K562 (cell line): ENCODE measurements around the gene DTNBP1. TPM values are rescaled to one million over a fixed set of nuclear protein-coding genes. Genes with fewer than 3 reads are reported as not detected.

Experiments
- ATAC-seq: fragments of 200-7000 bp; cut with Tn5 transposase; 3 replicates; pipeline ENCODE4 v1.9.1; 2020; ENCODE audit warnings: moderate library complexity
- BruUV-seq: library from RNA; stranded (reverse); fragments of 400-500 nt; replicated peaks from 2 replicates; lab custom pipeline; 2021; lab: Mats Ljungman, UMichigan
- CTCF ChIA-PET: fragments of 300-600 bp; formaldehyde crosslinking; extraction: SDS; loops from one replicate; lab custom pipeline; 2021; ENCODE audit warnings: low intra/inter-chr PET ratio; lab: Yijun Ruan, JAX
- POLR2A ChIA-PET: fragments of 300-600, 350-650 bp; sonication (Branson Sonifier 250); formaldehyde crosslinking; extraction: SDS; loops from one replicate; lab custom pipeline; 2021; ENCODE audit warnings: antibody characterized with exemption, inconsistent platforms; lab: Yijun Ruan, JAX
- DNase-seq, 4 experiments: peaks; one replicate each; pipeline versions ENCODE4 v3.0.0 to v3.0.0-alpha.2; 2011 to 2018; ENCODE audit warnings: low spot score in 3 of 4, mixed read lengths in 3 of 4; ENCODE audit errors: extremely low read depth in 1 of 4
- FAIRE-seq: peaks from 2 replicates; lab custom pipeline; 2011; peaks lifted over from hg19 to GRCh38; lab: Jason Lieb, UNC
- H2AFZ ChIP-seq: 2 replicates; pipeline ENCODE4 v1.6.0; 2011; ENCODE audit warnings: low read depth, low read length, control low read depth, inconsistent platforms
- H3K27ac ChIP-seq: fragments of 200-600 bp; 3 replicates; pipeline ENCODE4 v1.8.0; 2011; ENCODE audit warnings: low read depth, mild to moderate bottlenecking, control low read depth, inconsistent platforms, low read length, moderate library complexity, mixed read lengths; ENCODE audit errors: extremely low read depth
- H3K27me3 ChIP-seq, 2 experiments: fragments of 300-600 bp in 1 of 2; 2 replicates in 1 of 2; 3 replicates in 1 of 2; pipeline versions ENCODE4 v1.6.0 to v1.8.0; 2011; ENCODE audit warnings: inconsistent platforms in 2 of 2, low read length in 2 of 2, mild to moderate bottlenecking in 1 of 2, mixed read lengths in 1 of 2, moderate library complexity in 1 of 2; ENCODE audit not compliant: control insufficient read depth in 2 of 2, insufficient read depth in 2 of 2
- H3K36me3 ChIP-seq: fragments of 300-600 bp; 3 replicates; pipeline ENCODE4 v1.8.0; 2011; ENCODE audit warnings: mild to moderate bottlenecking, low read length, inconsistent platforms; ENCODE audit not compliant: control insufficient read depth, insufficient read depth
- H3K4me1 ChIP-seq, 2 experiments: fragments of 200-600 bp in 1 of 2; replicated peaks in 1 of 2; 2 replicates in 1 of 2; 3 replicates in 1 of 2; pipeline versions ENCODE4 v1.5.1 to v1.8.0; 2011; ENCODE audit warnings: inconsistent platforms in 2 of 2, low read length in 2 of 2, mild to moderate bottlenecking in 1 of 2, mixed read lengths in 1 of 2, moderate library complexity in 1 of 2; ENCODE audit not compliant: control insufficient read depth in 2 of 2, insufficient read depth in 2 of 2
- H3K4me2 ChIP-seq: 2 replicates; pipeline ENCODE4 v1.6.1; 2011; ENCODE audit warnings: low read length, control low read depth, inconsistent platforms, mixed read lengths; ENCODE audit not compliant: insufficient read depth
- H3K4me3 ChIP-seq: fragments of 200-600 bp; sonication (generic), shearing (Covaris generic); 2 replicates; pipeline ENCODE4 v1.5.1; 2016; ENCODE audit warnings: control low read depth, inconsistent platforms
- H3K79me2 ChIP-seq: fragments of 200-600 bp; 3 replicates; pipeline ENCODE4 v1.8.0; 2011; ENCODE audit warnings: low read length, inconsistent platforms; ENCODE audit not compliant: control insufficient read depth, insufficient read depth
- H3K9ac ChIP-seq, 2 experiments: 2 replicates each; pipeline versions ENCODE4 v1.6.0 to v1.6.1; 2011; ENCODE audit warnings: low read depth in 2 of 2, low read length in 2 of 2, control low read depth in 1 of 2, inconsistent platforms in 1 of 2, mild to moderate bottlenecking in 1 of 2, mixed read lengths in 1 of 2; ENCODE audit not compliant: insufficient read depth in 1 of 2
- H3K9me1 ChIP-seq: one replicate; pipeline ENCODE4 v1.6.0; 2011; ENCODE audit warnings: inconsistent platforms, mild to moderate bottlenecking, low read length, moderate library complexity; ENCODE audit not compliant: control insufficient read depth, insufficient read depth
- H3K9me3 ChIP-seq: replicated peaks from 2 replicates; pipeline ENCODE4 v1.5.1; 2011; ENCODE audit warnings: low read depth, low read length, inconsistent platforms; ENCODE audit not compliant: control insufficient read depth, insufficient read depth
- H4K20me1 ChIP-seq: replicated peaks from 2 replicates; pipeline ENCODE4 v1.6.1; 2011; ENCODE audit warnings: low read length, inconsistent platforms, mixed read lengths; ENCODE audit not compliant: control insufficient read depth, insufficient read depth
- BRD4 ChIP-seq: fragments of 200-600 bp; sonication (generic); IDR thresholded peaks from 2 replicates; pipeline ENCODE4 v1.6.1; 2017; ENCODE audit warnings: inconsistent platforms
- EGR1 ChIP-seq: fragments of 450-650 bp; conservative IDR thresholded peaks from 2 replicates; pipeline ENCODE4 v1.6.1; 2017; ENCODE audit warnings: mild to moderate bottlenecking
- GTF2B ChIP-seq: IDR thresholded peaks from 2 replicates; pipeline ENCODE4 v1.6.1; 2011; ENCODE audit not compliant: insufficient read length; ENCODE audit errors: extremely low read depth
- SRSF7 ChIP-seq: fragments of 200-400 bp; formaldehyde crosslinking; optimal IDR thresholded peaks from 2 replicates; pipeline ENCODE3; 2017; ENCODE audit warnings: mild to moderate bottlenecking, low read depth, low read length
- STAT6 ChIP-seq: sonication (generic); formaldehyde crosslinking; IDR thresholded peaks from 2 replicates; pipeline ENCODE4 v1.8.1; 2023; ENCODE audit warnings: mild to moderate bottlenecking, missing genetic modification reagents
- ZNF316 ChIP-seq: fragments of 450-650 bp; IDR thresholded peaks from 2 replicates; pipeline ENCODE4 v1.6.1; 2016
- ZNF41 ChIP-seq: fragments of 250-450 bp; sonication (Bioruptor Pico); conservative IDR thresholded peaks from 2 replicates; pipeline ENCODE4 v1.4.0; 2020; ENCODE audit warnings: mild to moderate bottlenecking
- ZNF511 ChIP-seq: sonication (generic); formaldehyde crosslinking; IDR thresholded peaks from 2 replicates; pipeline ENCODE4 v1.8.0; 2022; ENCODE audit warnings: mild to moderate bottlenecking, missing genetic modification reagents
- WGBS: fragments of 100-300 bp; shearing (Covaris generic); methylation state at CpG from one replicate; pipeline ENCODE4 v1.1.6; 2016; ENCODE audit warnings: low coverage, mixed read lengths; ENCODE audit not compliant: insufficient coverage; ENCODE audit errors: missing lambda C conversion rate; 5-methylcytosine and 5-hydroxymethylcytosine counted together
- in situ Hi-C: fragments of 300-500 bp; cut with MboI; formaldehyde crosslinking; loops from 4 replicates; pipeline ENCODE4 v1.15.0; 2018; ENCODE audit warnings: inconsistent platforms, mixed read lengths
- intact Hi-C: fragments of 100-400 bp; cut with micrococcal nuclease; formaldehyde crosslinking; loops from 2 replicates; pipeline ENCODE4 v1.14.2; 2022
- polyA plus RNA-seq, 8 experiments: library from polyadenylated mRNA; depleted of rRNA in 4 of 8; stranded (reverse) in 5 of 8; unstranded in 3 of 8; fragments of >200 nt; fragmentation: Nextera tagmentation in 2 of 8; fragmentation: Illumina TruSeq in 1 of 8; extraction: Ambion mirVana in 2 of 8; extraction: Trizol in 1 of 8; gene quantifications; 2 replicates each; pipeline versions ENCODE4 v1.2.1 to v1.2.3, GENCODE V29; 2011 to 2014; ENCODE audit warnings: inconsistent platforms in 1 of 8, missing spikeins in 1 of 8
- total RNA-seq, 7 experiments: library from RNA; depleted of rRNA in 6 of 7; stranded (reverse); fragments of >200 nt in 6 of 7; fragmentation: Illumina TruSeq in 2 of 7; extraction: Trizol in 2 of 7; gene quantifications; 2 replicates each; pipeline versions ENCODE4 v1.2.1 to v1.2.3, GENCODE V29; 2011 to 2021; ENCODE audit warnings: low replicate concordance in 1 of 7
- TF ChIP-seq, protein P1 (sequence below): fragments of 450-650 bp; IDR thresholded peaks from 2 replicates; pipeline ENCODE4 v1.6.1; 2016; ENCODE audit warnings: missing biosample characterization, missing genetic modification characterization

The DTNBP1 gene
- total and polyA plus RNA-seq, 9 of the 15 experiments (the other 6 are each of a cell fraction or from before 2014, with no cell fraction given), result 16.7 to 54.5 (median 21.4) TPM

DNA sequence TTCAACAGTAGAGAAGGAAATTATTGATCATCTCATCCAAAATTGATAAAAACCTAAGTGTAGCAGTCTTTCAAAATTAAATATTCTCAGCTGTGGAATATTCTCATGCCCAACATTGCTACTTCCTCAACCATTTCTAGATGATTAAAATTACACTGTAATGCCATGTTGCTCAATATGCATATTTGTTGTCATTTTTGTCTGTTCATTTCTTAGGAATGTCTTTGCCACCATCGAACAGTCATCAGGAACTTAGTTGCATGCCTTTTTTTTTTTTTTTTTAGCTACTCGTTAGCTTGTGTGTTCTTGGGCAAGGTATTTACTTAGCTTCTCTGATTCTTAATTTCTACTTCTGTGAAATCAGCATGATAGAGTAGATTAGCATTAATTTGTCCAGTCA lies 188.6 kb downstream of the DTNBP1 start (continued):
- TF ChIP-seq, protein P1, sequence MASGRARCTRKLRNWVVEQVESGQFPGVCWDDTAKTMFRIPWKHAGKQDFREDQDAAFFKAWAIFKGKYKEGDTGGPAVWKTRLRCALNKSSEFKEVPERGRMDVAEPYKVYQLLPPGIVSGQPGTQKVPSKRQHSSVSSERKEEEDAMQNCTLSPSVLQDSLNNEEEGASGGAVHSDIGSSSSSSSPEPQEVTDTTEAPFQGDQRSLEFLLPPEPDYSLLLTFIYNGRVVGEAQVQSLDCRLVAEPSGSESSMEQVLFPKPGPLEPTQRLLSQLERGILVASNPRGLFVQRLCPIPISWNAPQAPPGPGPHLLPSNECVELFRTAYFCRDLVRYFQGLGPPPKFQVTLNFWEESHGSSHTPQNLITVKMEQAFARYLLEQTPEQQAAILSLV (tag), result no peak
- TF ChIP-seq EGR1, result no peak
- no peak for TF ChIP-seq STAT6
- TF ChIP-seq GTF2B, result no peak

DNA sequence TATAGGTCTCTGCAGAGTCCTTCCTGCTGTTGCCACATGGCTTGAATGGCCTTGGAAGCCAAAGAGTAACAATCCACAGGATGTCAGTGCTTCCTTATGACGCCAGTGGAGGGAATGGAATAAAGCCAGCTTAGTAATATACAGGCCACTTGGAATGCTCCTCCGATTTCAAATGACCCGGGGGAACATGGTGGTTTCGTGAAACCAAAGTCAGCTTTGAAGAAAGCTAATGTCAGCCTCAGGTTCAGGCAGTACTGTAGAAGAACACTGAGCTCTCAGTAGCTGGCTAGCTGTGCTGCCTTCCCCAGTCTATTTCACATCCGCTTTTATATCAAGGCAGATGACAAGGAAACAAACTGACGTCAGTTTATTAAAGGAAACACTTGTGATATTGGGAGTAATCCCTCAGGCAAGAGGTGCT lies 189.1 kb downstream of the DTNBP1 start:
- H3K79me2 ChIP-seq, result peaks cover 3% of the 10 kb centered on the region; the same call in 1 of the 3 replicates
- 90% methylated on average over 6 of the region's 6 CpGs for WGBS
- H4K20me1 ChIP-seq, result no peaks in the 10 kb centered on the region; the same call in 1 of the 2 replicates
- no peak overlapping the region for H3K27ac ChIP-seq
- POLR2A ChIA-PET, result no interaction called here
- no peaks in the 10 kb centered on the region for H3K9me1 ChIP-seq
- DNase-seq, result no peak
- no peaks in the 10 kb centered on the region for H3K27me3 ChIP-seq
- no peak for TF ChIP-seq ZNF316
- TF ChIP-seq ZNF511 (CRISPR knock-in tag), result no peak
- no peak for TF ChIP-seq BRD4
- no peak for TF ChIP-seq ZNF41
- TF ChIP-seq SRSF7, result no peak
- no peak overlapping the region for H3K4me3 ChIP-seq
- H2AFZ ChIP-seq, result no peak overlapping the region
- H3K9ac ChIP-seq, result no peak overlapping the region
- CTCF ChIA-PET, result no interaction called here
- ATAC-seq, result no peak
- intact Hi-C loops (no loop called here), in situ Hi-C loops (no loop called here)
- H3K4me2 ChIP-seq, result no peak overlapping the region
- FAIRE-seq, result no peak
- H3K36me3 ChIP-seq, result peaks cover 54% of the 10 kb centered on the region
- H3K9me3 ChIP-seq, result no peaks in the 10 kb centered on the region
- BruUV-seq, result no TSS peak
- H3K4me1 ChIP-seq, result 0 out of 5 replicates have a peak, but pooled peaks cover 0 to 3% of the 10 kb centered on the region in 2 experiments
